ENCODE results near the gene SLC15A2.
"Not testable (repeated sequence)": the region's sequence is repeated elsewhere in the genome, so short reads cannot be mapped to it uniquely, and the experiment has no call there.

SLC15A2 gene

DNA sequence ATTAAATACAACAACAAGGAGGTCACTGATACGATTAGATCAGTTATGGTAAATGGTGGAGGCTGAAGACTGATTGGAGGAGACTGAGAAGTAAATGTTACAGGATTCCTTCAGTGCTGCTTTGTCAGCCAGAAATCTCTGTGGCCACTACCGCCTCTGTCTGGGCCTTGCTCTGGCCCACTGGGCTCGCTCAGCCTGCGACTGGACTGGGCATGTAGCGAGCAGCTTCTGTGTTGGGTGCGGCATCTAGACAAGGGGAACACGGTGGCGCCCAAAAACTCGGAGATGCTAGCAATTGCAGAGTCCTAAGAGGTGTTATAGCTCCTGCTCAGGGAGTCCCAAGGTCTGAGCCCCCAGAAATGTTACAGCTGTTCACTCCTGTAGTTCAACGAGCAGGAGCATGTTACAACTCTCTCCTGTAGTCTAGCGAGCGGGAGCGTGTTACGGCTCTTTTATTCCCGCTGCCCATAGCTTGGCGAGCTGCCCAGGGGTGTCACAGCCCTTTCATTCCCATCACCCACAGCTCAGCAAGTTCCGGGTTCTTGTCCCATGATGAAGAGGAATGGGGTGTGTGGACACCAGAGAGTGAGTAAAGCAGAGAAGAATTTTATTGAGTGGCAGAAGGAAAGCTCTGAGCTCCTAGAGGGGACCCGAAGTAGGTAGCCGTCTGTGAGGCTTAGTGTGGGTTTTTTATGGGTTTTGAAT, 24.7 kb downstream of the SLC15A2 start:
- POLR2A ChIA-PET = no interaction called here
- CTCF ChIA-PET = no interaction called here
- no peak for DNase-seq (ENCODE audit: extremely low spot score)

DNA sequence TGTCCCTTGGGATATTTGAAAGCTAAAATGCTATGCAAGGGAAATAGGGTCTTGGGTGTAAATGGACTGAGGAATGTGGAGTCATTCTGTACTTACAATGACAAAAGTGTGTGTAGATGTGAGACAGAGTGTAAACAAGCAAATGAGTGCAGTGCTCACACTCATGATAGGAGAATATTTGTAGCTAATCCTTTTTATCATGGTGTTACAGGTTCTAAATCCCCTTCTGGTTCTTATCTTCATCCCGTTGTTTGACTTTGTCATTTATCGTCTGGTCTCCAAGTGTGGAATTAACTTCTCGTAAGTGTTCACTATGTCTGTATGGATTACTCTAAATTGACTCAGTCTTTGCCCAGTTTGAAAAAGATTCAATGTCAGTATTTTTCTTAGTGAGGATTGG, 30.5 kb downstream of the SLC15A2 start:
- POLR2A ChIA-PET = no interaction called here
- TF ChIP-seq NFRKB (IDR thresholded peaks at IDR 0.05) (no peak), SP1 (IDR thresholded peaks at IDR 0.05) (no peak), SUZ12 (IDR thresholded peaks at IDR 0.05) (no peak)
- CTCF ChIA-PET = interaction anchor here (0.7 kb wide), 1 partner anchor 80 kb away, joined by 3 read pairs; no protein-coding TSS in a partner anchor
- no peak for DNase-seq (ENCODE audit: extremely low spot score)

More for the DNA sequence above, 24.7 kb downstream of the SLC15A2 start:
- TF ChIP-seq SUZ12 (IDR thresholded peaks at IDR 0.05) (no peak), HDGF (IDR thresholded peaks at IDR 0.05; ENCODE audit: borderline replicate concordance) (no peak), LEF1 (IDR thresholded peaks at IDR 0.05; ENCODE audit: borderline replicate concordance) (no peak), ARNT (IDR thresholded peaks at IDR 0.05) (no peak), FOXA1 (IDR thresholded peaks at IDR 0.05) (no peak), ZNF384 (IDR thresholded peaks at IDR 0.05) (no peak), L3MBTL2 (conservative IDR thresholded peaks at IDR 0.05) (no peak), FOXM1 (IDR thresholded peaks at IDR 0.05; ENCODE audit: borderline replicate concordance) (no peak), FOXK2 (IDR thresholded peaks at IDR 0.05) (no peak), BHLHE40 (IDR thresholded peaks at IDR 0.05; ENCODE audit: borderline replicate concordance) (no peak), ELF4 (IDR thresholded peaks at IDR 0.05) (no peak), SP1 (IDR thresholded peaks at IDR 0.05) (no peak), CTBP1 (IDR thresholded peaks at IDR 0.05; ENCODE audit: borderline replicate concordance) (no peak), TARDBP (IDR thresholded peaks at IDR 0.05) (no peak), NFRKB (IDR thresholded peaks at IDR 0.05) (no peak)
- TF ChIP-seq, protein P1, sequence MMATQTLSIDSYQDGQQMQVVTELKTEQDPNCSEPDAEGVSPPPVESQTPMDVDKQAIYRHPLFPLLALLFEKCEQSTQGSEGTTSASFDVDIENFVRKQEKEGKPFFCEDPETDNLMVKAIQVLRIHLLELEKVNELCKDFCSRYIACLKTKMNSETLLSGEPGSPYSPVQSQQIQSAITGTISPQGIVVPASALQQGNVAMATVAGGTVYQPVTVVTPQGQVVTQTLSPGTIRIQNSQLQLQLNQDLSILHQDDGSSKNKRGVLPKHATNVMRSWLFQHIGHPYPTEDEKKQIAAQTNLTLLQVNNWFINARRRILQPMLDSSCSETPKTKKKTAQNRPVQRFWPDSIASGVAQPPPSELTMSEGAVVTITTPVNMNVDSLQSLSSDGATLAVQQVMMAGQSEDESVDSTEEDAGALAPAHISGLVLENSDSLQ (IDR thresholded peaks at IDR 0.05) = no peak

DNA sequence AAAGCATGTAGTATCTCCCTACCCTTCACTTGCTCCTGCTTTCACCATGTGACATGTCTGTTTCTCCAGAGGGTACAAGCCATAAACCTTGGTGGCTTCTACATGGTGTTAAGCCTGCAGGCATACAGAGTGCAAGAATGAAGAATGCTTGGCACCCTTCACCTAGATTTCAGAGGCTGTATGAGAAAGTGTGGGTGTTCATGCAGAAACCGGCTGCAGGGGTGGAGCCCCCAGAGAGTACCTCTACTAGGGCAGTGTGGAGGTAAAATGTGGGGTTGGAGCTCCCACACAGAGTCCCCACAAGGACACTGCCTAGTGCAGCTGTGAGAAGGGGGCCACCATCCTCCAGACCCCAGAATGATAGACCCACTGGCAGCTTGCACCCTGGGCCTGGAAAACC, 32.2 kb downstream of the SLC15A2 start:
- TF ChIP-seq NFRKB (IDR thresholded peaks at IDR 0.05) (no peak), FOXK2 (IDR thresholded peaks at IDR 0.05) (no peak), ELF4 (IDR thresholded peaks at IDR 0.05) (no peak), L3MBTL2 (conservative IDR thresholded peaks at IDR 0.05) (no peak), ZNF384 (IDR thresholded peaks at IDR 0.05) (no peak), BHLHE40 (IDR thresholded peaks at IDR 0.05; ENCODE audit: borderline replicate concordance) (no peak), TARDBP (IDR thresholded peaks at IDR 0.05) (no peak)
- ChIA-PET CTCF (no interaction called here), POLR2A (no interaction called here)
- DNase-seq (ENCODE audit: extremely low spot score) = no peak

DNA sequence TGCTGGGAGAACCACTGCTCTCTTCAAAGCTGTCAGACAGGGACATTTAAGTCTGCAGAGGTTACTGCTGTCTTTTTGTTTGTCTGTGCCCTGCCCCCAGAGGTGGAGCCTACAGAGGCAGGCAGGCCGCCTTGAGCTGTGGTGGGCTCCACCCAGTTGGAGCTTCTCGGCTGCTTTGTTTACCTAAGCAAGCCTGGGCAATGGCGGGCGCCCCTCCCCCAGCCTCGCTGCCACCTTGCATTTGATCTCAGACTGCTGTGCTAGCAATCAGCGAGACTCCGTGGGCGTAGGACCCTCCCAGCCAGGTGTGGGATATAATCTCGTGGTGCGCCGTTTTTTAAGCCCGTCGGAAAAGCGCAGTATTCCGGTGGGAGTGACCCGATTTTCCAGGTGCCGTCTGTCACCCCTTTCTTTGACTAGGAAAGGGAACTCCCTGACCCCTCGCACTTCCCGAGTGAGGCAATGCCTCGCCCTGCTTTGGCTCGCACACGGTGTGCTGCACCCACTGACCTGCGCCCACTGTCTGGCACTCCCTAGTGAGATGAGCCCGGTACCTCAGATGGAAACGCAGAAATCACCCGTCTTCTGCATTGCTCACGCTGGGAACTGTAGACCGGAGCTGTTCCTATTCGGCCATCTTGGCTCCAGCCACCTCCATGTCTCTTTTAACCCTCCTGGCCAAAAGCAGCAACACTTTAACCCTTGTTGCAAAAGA, 44.1 kb downstream of the SLC15A2 start:
- POLR2A ChIA-PET; DNase-seq (ENCODE audit: extremely low spot score); CTCF ChIA-PET: not testable (repeated sequence)

DNA sequence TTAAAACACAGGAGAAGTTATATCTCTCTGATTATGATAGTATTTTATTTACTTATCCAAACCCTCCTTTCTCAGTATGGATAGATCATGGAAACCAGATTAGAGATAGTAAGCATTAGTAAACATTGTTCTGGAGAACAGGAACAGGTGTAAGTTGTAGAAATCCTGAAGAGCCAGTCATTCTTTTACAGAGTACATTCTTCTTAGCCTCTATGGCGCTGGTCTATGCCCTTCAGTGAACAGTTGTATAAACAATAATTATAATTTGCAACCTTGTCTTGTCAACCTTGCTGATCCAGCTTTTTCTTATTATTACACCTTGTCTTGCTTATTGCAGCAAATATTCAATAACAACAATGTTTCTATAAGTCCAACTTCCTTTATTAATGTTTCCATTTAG, 47.4 kb downstream of the SLC15A2 start:
- TF ChIP-seq CTBP1 (IDR thresholded peaks at IDR 0.05; ENCODE audit: borderline replicate concordance) (no peak), FOXA1 (IDR thresholded peaks at IDR 0.05) (no peak), NFRKB (IDR thresholded peaks at IDR 0.05) (no peak), SUZ12 (IDR thresholded peaks at IDR 0.05) (no peak), HDGF (IDR thresholded peaks at IDR 0.05; ENCODE audit: borderline replicate concordance) (no peak), SP1 (IDR thresholded peaks at IDR 0.05) (no peak), L3MBTL2 (conservative IDR thresholded peaks at IDR 0.05) (no peak), BHLHE40 (IDR thresholded peaks at IDR 0.05; ENCODE audit: borderline replicate concordance) (no peak), ARNT (IDR thresholded peaks at IDR 0.05) (no peak), FOXM1 (IDR thresholded peaks at IDR 0.05; ENCODE audit: borderline replicate concordance) (no peak), LEF1 (IDR thresholded peaks at IDR 0.05; ENCODE audit: borderline replicate concordance) (no peak), TARDBP (IDR thresholded peaks at IDR 0.05) (no peak), FOXK2 (IDR thresholded peaks at IDR 0.05) (no peak), ZNF384 (IDR thresholded peaks at IDR 0.05) (no peak)
- TF ChIP-seq, protein P1 (IDR thresholded peaks at IDR 0.05) = no peak
- ChIA-PET CTCF (no interaction called here), POLR2A (no interaction called here)
- DNase-seq (ENCODE audit: extremely low spot score) = no peak

DNA sequence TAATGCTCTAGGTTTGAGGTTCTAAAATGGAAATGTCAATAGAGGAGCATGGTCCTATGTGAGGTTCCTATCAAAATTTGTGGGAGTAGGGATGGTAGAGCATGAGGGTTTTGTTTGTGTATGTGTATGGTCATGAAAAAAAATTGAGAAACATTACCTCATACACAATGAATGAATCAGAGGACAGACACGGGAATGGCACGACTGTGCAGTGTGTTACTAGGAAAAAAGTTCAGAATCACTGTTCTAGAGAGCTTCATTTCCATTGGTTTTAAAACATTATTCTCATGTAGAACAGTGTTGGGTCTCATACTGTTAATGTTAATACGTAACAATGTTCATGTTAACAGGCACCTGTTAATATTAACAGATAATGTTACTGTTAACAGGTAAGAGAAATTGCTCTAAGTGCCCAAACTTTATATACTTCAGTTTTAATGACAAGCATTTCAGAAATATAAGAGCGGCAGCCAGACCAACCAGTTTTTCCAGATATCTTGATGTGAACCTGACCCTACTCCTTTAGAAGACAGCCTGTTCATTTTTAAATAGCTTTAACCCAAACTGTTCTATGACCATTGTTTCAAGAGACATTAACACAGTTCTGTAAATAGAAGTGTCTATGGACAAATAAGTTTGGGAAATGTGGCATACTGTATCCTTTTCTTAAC, 48.0 kb downstream of the SLC15A2 start:
- no peak for DNase-seq (ENCODE audit: extremely low spot score)
- CTCF ChIA-PET = no interaction called here
- POLR2A ChIA-PET = no interaction called here
- TF ChIP-seq TARDBP (IDR thresholded peaks at IDR 0.05) (no peak), SUZ12 (IDR thresholded peaks at IDR 0.05) (no peak), HDGF (IDR thresholded peaks at IDR 0.05; ENCODE audit: borderline replicate concordance) (no peak), L3MBTL2 (conservative IDR thresholded peaks at IDR 0.05) (no peak), ZNF384 (IDR thresholded peaks at IDR 0.05) (no peak), NFRKB (IDR thresholded peaks at IDR 0.05) (no peak), LEF1 (IDR thresholded peaks at IDR 0.05; ENCODE audit: borderline replicate concordance) (no peak), ELF4 (IDR thresholded peaks at IDR 0.05) (no peak)
- TF ChIP-seq, protein P1 (IDR thresholded peaks at IDR 0.05) = no peak
